Endothelial cell (in vitro differentiated cells): ENCODE measurements around the gene ADAM12. TPM values are rescaled to one million over a fixed set of nuclear protein-coding genes. Genes with fewer than 3 reads are reported as not detected.
A peak's percentile ranks its signal among the peaks of the same experiment; 100 is the strongest.

Experiments
- DNase-seq: peaks from one replicate; pipeline ENCODE4 v3.0.0; 2021; ENCODE audit warnings: low spot score
- H3K27ac Mint-ChIP-seq: one replicate; pipeline ENCODE4 v1.8.0; 2021; ENCODE audit warnings: mixed read lengths, inconsistent platforms; ENCODE audit not compliant: unreplicated experiment
- H3K27me3 Mint-ChIP-seq: one replicate; pipeline ENCODE4 v1.8.0; 2021; ENCODE audit warnings: mild to moderate bottlenecking, moderate library complexity, mixed read lengths, inconsistent platforms; ENCODE audit not compliant: unreplicated experiment
- H3K36me3 Mint-ChIP-seq: one replicate; pipeline ENCODE4 v1.8.0; 2021; ENCODE audit warnings: mild to moderate bottlenecking, low read depth, mixed read lengths, inconsistent platforms; ENCODE audit not compliant: unreplicated experiment
- H3K4me1 Mint-ChIP-seq: one replicate; pipeline ENCODE4 v1.8.0; 2021; ENCODE audit warnings: mild to moderate bottlenecking, mixed read lengths, inconsistent platforms; ENCODE audit not compliant: unreplicated experiment
- H3K4me3 Mint-ChIP-seq: one replicate; pipeline ENCODE4 v1.8.0; 2021; ENCODE audit warnings: mild to moderate bottlenecking, mixed read lengths, inconsistent platforms; ENCODE audit not compliant: unreplicated experiment
- H3K9me3 Mint-ChIP-seq: one replicate; pipeline ENCODE4 v1.8.0; 2021; ENCODE audit warnings: mixed read lengths, inconsistent platforms; ENCODE audit not compliant: unreplicated experiment
- total RNA-seq: library from RNA; stranded (reverse); fragmentation: NEBNext Ultra II Directional; extraction: Animal tissue kit (Norgen Biotek cat#: 25700); gene quantifications from one replicate; pipeline ENCODE4 v1.2.1, GENCODE V29; 2021; ENCODE audit not compliant: unreplicated experiment
- TF ChIP-seq, protein P1 (sequence below): fragments of 200-600 bp; sonication (generic); IDR thresholded peaks from one replicate; pipeline ENCODE4 v1.5.0; 2021; ENCODE audit warnings: antibody characterized with exemption; ENCODE audit not compliant: unreplicated experiment

Gene ADAM12
- total RNA-seq, 1 donor from 2014 or later: 9.0 TPM

DNA sequence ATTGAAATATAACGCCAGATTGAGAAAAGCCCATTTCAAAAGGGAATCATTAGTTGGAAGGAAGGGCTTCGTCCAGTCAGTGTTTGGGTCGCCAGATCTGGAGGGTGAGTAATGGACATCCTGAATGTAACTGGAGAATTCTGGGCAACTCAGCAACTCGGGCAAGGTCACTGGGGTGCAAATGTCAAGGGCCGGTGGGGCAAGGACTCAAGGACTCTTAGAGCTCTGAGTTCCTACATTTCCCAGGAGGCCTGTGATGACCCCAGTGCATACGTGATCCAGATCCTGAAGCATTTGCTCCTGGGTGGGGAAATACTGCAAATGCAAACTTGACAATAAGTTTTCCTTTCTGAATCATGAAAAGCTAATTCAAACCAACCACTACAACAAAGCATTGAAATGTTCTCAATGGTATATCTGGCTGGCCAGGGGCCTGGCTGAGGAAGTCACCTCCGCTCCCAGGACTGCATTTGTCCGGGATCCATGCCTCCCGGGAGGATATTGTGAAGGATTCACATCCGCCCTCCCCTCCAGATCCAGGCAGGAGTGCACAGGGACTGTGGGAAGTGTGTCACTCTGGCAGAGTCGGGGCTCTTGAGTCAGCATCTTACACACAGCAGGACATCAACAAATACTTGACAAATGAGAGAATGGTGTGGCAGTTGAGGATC is 327.9 kb downstream of the ADAM12 start:
- peaks cover 8% of the 10 kb centered on the region for H3K27me3 Mint-ChIP-seq

DNA sequence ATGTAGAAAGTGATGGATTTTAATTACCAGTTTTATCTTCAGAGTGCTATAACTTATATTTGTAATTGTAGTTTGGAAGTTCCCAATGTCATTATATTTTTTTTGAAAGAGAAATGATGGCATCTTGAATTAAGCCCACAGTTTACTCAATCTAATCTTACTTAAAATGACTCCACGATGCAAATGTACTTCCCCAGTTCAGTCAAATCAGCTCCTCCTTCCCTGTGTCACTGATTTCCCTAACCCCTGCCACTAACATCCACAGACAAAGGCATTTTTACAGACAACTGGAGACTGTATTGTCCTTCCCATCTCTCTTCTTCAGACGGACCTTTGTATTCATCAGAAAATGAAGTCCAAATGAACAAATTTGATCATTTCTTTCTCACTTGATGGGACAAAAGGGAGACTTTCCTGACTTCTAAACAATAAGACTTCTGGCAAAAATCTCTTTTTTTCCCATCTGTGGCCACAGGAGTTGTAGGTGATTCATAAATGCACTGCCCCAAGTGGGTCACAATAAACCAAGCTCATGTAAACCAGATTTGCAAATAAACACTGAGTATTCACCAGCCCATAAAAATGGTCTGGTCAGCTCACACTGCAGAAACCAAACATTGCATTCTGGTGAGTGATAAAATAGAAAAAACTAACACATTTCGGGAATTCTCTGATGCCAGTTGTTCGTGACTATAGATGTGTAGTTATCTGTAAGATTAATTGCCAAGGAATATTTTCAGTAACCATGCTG is 329.0 kb downstream of the ADAM12 start:
- TF ChIP-seq, protein P1, sequence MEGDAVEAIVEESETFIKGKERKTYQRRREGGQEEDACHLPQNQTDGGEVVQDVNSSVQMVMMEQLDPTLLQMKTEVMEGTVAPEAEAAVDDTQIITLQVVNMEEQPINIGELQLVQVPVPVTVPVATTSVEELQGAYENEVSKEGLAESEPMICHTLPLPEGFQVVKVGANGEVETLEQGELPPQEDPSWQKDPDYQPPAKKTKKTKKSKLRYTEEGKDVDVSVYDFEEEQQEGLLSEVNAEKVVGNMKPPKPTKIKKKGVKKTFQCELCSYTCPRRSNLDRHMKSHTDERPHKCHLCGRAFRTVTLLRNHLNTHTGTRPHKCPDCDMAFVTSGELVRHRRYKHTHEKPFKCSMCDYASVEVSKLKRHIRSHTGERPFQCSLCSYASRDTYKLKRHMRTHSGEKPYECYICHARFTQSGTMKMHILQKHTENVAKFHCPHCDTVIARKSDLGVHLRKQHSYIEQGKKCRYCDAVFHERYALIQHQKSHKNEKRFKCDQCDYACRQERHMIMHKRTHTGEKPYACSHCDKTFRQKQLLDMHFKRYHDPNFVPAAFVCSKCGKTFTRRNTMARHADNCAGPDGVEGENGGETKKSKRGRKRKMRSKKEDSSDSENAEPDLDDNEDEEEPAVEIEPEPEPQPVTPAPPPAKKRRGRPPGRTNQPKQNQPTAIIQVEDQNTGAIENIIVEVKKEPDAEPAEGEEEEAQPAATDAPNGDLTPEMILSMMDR: no peak
- DNase-seq: no peak
- H3K36me3 Mint-ChIP-seq: peaks cover 3% of the 10 kb centered on the region
- no peak overlapping the region for H3K4me3 Mint-ChIP-seq
- peaks cover 14% of the 10 kb centered on the region for H3K4me1 Mint-ChIP-seq
- peaks cover 5% of the 10 kb centered on the region for H3K27me3 Mint-ChIP-seq
- H3K9me3 Mint-ChIP-seq: no peaks in the 10 kb centered on the region
- peak overlapping the region; percentile 44 for H3K27ac Mint-ChIP-seq

More for the DNA sequence above, 327.9 kb downstream of the ADAM12 start:
- DNase-seq: no peak
- TF ChIP-seq, protein P1: no peak
- Mint-ChIP-seq H3K36me3 (peaks cover 3% of the 10 kb centered on the region), H3K27ac (peak overlapping the region; percentile 44), H3K9me3 (no peaks in the 10 kb centered on the region), H3K4me1 (peaks cover 14% of the 10 kb centered on the region), H3K4me3 (no peak overlapping the region)

DNA sequence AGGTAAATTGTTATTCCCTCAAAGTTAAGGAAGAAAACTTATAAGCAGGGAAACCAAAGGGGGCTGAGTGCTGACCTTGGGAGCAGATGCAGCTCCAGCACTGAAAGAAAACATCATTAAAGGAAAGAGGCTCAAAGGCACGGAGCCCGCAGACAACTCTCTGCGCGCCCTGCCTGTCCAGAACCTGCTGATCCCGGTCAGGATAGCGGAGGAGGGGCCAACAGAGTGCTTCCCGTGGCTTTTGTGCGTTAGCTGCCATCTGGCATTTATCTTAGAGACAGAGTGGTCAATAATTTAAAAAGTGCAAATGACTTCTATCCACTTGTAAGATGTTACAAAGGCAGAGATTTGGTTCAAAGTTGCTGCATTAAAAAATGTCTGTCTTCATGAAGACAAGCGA is 329.8 kb downstream of the ADAM12 start:
- no peak for DNase-seq
- Mint-ChIP-seq H3K9me3 (no peaks in the 10 kb centered on the region), H3K4me3 (no peak overlapping the region), H3K36me3 (peaks cover 3% of the 10 kb centered on the region), H3K4me1 (peaks cover 14% of the 10 kb centered on the region), H3K27me3 (peaks cover 5% of the 10 kb centered on the region), H3K27ac (no peak overlapping the region)
- TF ChIP-seq, protein P1: no peak

DNA sequence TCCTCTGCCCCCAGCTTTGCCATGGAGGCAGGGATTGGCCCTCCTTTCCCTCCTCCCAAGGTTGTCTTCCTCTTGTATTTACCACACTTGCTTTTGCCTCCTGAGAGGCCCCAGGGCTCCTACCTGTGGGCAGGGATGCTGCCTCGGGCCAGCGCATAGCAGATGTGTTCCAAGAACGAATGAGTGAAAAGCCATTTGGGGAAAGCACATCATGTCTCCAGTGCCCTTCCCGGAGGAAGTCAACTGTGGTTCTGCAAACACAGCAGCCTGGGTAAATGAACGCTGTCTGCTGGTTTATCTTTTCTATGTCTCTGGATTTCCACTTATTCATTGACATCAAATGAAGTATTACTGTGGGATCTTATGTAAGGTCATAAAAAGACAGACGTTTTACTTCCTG is 330.2 kb downstream of the ADAM12 start:
- peaks cover 11% of the 10 kb centered on the region for H3K4me1 Mint-ChIP-seq
- no peak overlapping the region for H3K27ac Mint-ChIP-seq
- H3K9me3 Mint-ChIP-seq: no peaks in the 10 kb centered on the region
- H3K27me3 Mint-ChIP-seq: peaks cover 5% of the 10 kb centered on the region
- no peak overlapping the region for H3K4me3 Mint-ChIP-seq
- peaks cover 3% of the 10 kb centered on the region for H3K36me3 Mint-ChIP-seq
- no peak for DNase-seq
- TF ChIP-seq, protein P1: no peak

DNA sequence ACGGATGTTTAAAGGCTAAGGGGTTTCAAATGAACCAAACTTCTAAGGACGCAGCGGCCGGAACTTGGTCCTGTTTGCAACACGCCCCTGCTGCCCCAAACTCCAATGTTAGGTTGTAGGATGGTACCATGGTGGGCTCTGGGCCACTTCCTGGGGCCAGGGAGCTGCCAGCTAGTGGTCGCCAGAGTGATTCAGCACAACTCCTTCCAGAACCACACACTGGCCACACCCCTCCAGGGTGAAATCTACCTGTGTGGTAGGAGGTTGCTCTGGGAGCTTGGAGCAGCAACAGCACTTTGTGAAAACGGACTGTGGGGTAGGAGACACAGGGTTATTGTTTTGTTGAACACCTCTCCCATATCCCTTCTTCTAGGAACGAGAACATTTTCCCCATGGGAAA is 330.8 kb downstream of the ADAM12 start:
- Mint-ChIP-seq H3K4me1 (peaks cover 16% of the 10 kb centered on the region), H3K9me3 (no peaks in the 10 kb centered on the region), H3K4me3 (no peak overlapping the region), H3K36me3 (peaks cover 4% of the 10 kb centered on the region), H3K27me3 (peaks cover 4% of the 10 kb centered on the region), H3K27ac (no peak overlapping the region)
- DNase-seq: no peak
- TF ChIP-seq, protein P1: no peak
